OCI-LY1 (cell line): Measurements from ENCODE around the gene CDC25C.

Experiments used
- H2AFZ ChIP-seq: fragments of 200-600 bp; sonication (generic), shearing (Covaris generic); 2 replicates; pipeline ENCODE4 v1.6.0; 2014; ENCODE audit warnings: antibody characterized with exemption, mild to moderate bottlenecking, low read length
- H3F3A ChIP-seq: fragments of 200-600 bp; sonication (generic), shearing (Covaris generic); 2 replicates; pipeline ENCODE4 v1.6.0; 2014; ENCODE audit warnings: mild to moderate bottlenecking, antibody characterized with exemption, low read length, moderate library complexity; ENCODE audit not compliant: insufficient read depth
- H3K27ac ChIP-seq: fragments of 200-600 bp; sonication (generic); 2 replicates; pipeline ENCODE4 v1.5.1; 2014; ENCODE audit warnings: low read length, mixed run types, mild to moderate bottlenecking, low read depth; ENCODE audit not compliant: poor library complexity, severe bottlenecking
- H3K27me3 ChIP-seq: fragments of 200-600 bp; sonication (generic); 2 replicates; pipeline ENCODE4 v1.6.0; 2014; ENCODE audit warnings: antibody characterized with exemption, mild to moderate bottlenecking, low read length, moderate library complexity; ENCODE audit not compliant: insufficient read depth
- H3K36me3 ChIP-seq: fragments of 200-600 bp; sonication (generic); 2 replicates; pipeline ENCODE4 v1.6.1; 2014; ENCODE audit warnings: mild to moderate bottlenecking, antibody characterized with exemption, low read length, moderate library complexity, mixed read lengths; ENCODE audit not compliant: insufficient read depth
- H3K4me1 ChIP-seq: fragments of 200-600 bp; sonication (generic); 2 replicates; pipeline ENCODE4 v1.5.1; 2014; ENCODE audit warnings: mild to moderate bottlenecking, low read length, moderate library complexity; ENCODE audit not compliant: insufficient read depth, severe bottlenecking
- H3K4me2 ChIP-seq: fragments of 200-600 bp; sonication (generic), shearing (Covaris generic); 2 replicates; pipeline ENCODE4 v1.6.1; 2014; ENCODE audit warnings: low read length
- H3K4me3 ChIP-seq: fragments of 200-600 bp; sonication (generic); 2 replicates; pipeline ENCODE4 v1.5.1; 2014; ENCODE audit warnings: low read length, low read depth, mild to moderate bottlenecking, mixed read lengths; ENCODE audit not compliant: poor library complexity, severe bottlenecking
- H3K79me2 ChIP-seq: fragments of 200-600 bp; shearing (Covaris generic); 2 replicates; pipeline ENCODE4 v1.6.1; 2016; ENCODE audit warnings: mixed run types, low read length, mixed read lengths; ENCODE audit not compliant: insufficient read depth
- H3K9ac ChIP-seq: fragments of 200-600 bp; sonication (generic), shearing (Covaris generic); 2 replicates; pipeline ENCODE4 v1.6.1; 2014; ENCODE audit warnings: mild to moderate bottlenecking, low read length, mixed read lengths
- H3K9me2 ChIP-seq: fragments of 200-600 bp; sonication (generic), shearing (Covaris generic); 2 replicates; pipeline ENCODE4 v1.6.1; 2014; ENCODE audit warnings: low read depth, mild to moderate bottlenecking, low read length, mixed read lengths
- H3K9me3 ChIP-seq: fragments of 200-600 bp; shearing (Covaris generic); 2 replicates; pipeline ENCODE4 v1.6.1; 2014; ENCODE audit warnings: low read length, mixed read lengths
- H4K20me1 ChIP-seq: fragments of 200-600 bp; sonication (generic), shearing (Covaris generic); 2 replicates; pipeline ENCODE4 v1.6.0; 2016; ENCODE audit warnings: mild to moderate bottlenecking, low read length; ENCODE audit not compliant: insufficient read depth
- CTCF ChIP-seq: fragments of 200-600 bp; sonication (generic), shearing (Covaris generic); IDR thresholded peaks from 2 replicates; pipeline ENCODE4 v1.5.1; 2017; ENCODE audit warnings: mild to moderate bottlenecking, antibody characterized with exemption, low read length, moderate library complexity, mixed read lengths
- EZH2 ChIP-seq: fragments of 200-600 bp; sonication (generic), shearing (Covaris generic); IDR thresholded peaks from 2 replicates; pipeline ENCODE4 v1.8.0; 2017; ENCODE audit warnings: borderline replicate concordance, mixed run types, mild to moderate bottlenecking, antibody characterized with exemption, low read length, moderate library complexity, mixed read lengths

CDC25C gene

GRCh38 chr5:138316355-138316754, 15.2 kb downstream of the CDC25C start:
- peaks cover 66% of the 10 kb centered on the region for H3K36me3 ChIP-seq

DNA sequence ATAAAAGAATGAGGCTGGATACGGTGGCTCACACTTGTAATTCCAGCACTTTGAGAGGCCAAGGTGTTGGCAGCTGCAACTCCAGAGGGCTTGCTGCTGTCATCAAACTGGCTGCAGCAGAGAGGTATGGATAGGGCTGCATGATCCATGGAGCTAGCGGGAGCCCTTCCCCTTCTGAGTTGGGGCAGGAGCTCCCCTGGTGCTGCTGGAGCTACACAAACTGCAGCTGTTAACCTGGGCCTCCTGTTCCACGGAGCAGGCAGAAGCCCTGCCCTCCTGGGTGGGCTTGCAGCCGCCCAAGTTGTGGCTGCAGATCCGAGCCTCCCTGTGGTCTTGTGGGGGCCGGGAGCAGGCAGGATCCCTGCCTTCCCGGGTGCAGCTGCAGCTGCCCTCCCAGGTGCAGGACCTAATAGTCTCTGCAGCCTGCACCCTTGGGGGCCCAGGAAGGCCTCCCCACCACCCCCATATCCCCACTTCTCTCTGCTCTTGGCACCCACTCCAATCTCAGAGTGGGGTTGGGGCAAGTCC, 15.8 kb downstream of the CDC25C start:
- no peak for TF ChIP-seq EZH2
- no peak for TF ChIP-seq CTCF
- no peak overlapping the region for H2AFZ ChIP-seq
- H3K27me3 ChIP-seq = no peaks in the 10 kb centered on the region
- H3K9me2 ChIP-seq = no peaks in the 10 kb centered on the region
- no peaks in the 10 kb centered on the region for H3K4me1 ChIP-seq
- H3K9me3 ChIP-seq = no peaks in the 10 kb centered on the region
- H3K4me3 ChIP-seq = no peak overlapping the region
- no peak overlapping the region for H3K4me2 ChIP-seq
- no peaks in the 10 kb centered on the region for H3F3A ChIP-seq
- peaks cover 61% of the 10 kb centered on the region for H3K36me3 ChIP-seq
- no peak overlapping the region for H3K27ac ChIP-seq
- H4K20me1 ChIP-seq = no peaks in the 10 kb centered on the region
- H3K79me2 ChIP-seq = no peaks in the 10 kb centered on the region
- no peak overlapping the region for H3K9ac ChIP-seq

More at GRCh38 chr5:138316355-138316754, 15.2 kb downstream of the CDC25C start:
- Histone ChIP-seq H3F3A (no peaks in the 10 kb centered on the region), H3K9ac (no peak overlapping the region), H3K79me2 (no peaks in the 10 kb centered on the region), H2AFZ (no peak overlapping the region), H4K20me1 (no peaks in the 10 kb centered on the region), H3K4me2 (no peak overlapping the region), H3K27ac (no peak overlapping the region), H3K9me3 (no peaks in the 10 kb centered on the region), H3K4me3 (no peak overlapping the region), H3K4me1 (no peaks in the 10 kb centered on the region), H3K27me3 (no peaks in the 10 kb centered on the region), H3K9me2 (no peaks in the 10 kb centered on the region)
- TF ChIP-seq EZH2 (no peak), CTCF (no peak)

GRCh38 chr5:138305797-138306196, 25.8 kb downstream of the CDC25C start:
- no peak overlapping the region for H3K9ac ChIP-seq
- H2AFZ ChIP-seq = no peak overlapping the region
- H3K27me3 ChIP-seq = no peaks in the 10 kb centered on the region
- peaks cover 20% of the 10 kb centered on the region for H3K36me3 ChIP-seq
- no peaks in the 10 kb centered on the region for H3K79me2 ChIP-seq
- H3K27ac ChIP-seq = no peak overlapping the region
- TF ChIP-seq EZH2 = no peak
- no peak for TF ChIP-seq CTCF
- H3K9me2 ChIP-seq = no peaks in the 10 kb centered on the region
- H3K9me3 ChIP-seq = 0 out of 2 replicates have a peak, but pooled peaks cover 3% of the 10 kb centered on the region
- no peak overlapping the region for H3K4me3 ChIP-seq
- no peaks in the 10 kb centered on the region for H3F3A ChIP-seq
- H4K20me1 ChIP-seq = no peaks in the 10 kb centered on the region
- no peak overlapping the region for H3K4me2 ChIP-seq
- H3K4me1 ChIP-seq = no peaks in the 10 kb centered on the region
